ENCODE results near the gene RNF169.

RNF169 gene

GRCh38 chr11:74734559-74734925 is 14.1 kb upstream of the RNF169 start:
- DNase-seq, result no peak
- Histone ChIP-seq H3K36me3 (ENCODE audit: insufficient read depth, low read length) (no peaks in the 10 kb centered on the region), H3K27me3 (ENCODE audit: insufficient read depth, low read length, poor library complexity) (peaks cover 3% of the 10 kb centered on the region), H2AFZ (ENCODE audit: low read depth, low read length) (no peak overlapping the region), H3K27ac (ENCODE audit: low read length) (no peak overlapping the region), H4K20me1 (ENCODE audit: insufficient read depth, low read length) (no peaks in the 10 kb centered on the region), H3K79me2 (ENCODE audit: insufficient read depth, low read length) (no peaks in the 10 kb centered on the region), H3K4me1 (ENCODE audit: insufficient read depth, low read length) (no peaks in the 10 kb centered on the region), H3K9ac (ENCODE audit: low read depth, low read length) (no peak overlapping the region), H3K4me2 (ENCODE audit: insufficient read depth, low read length) (no peak overlapping the region), H3K4me3 (ENCODE audit: low read depth in 1 of 2, low read length in 2 of 2) (no peak overlapping the region), H3K9me3 (ENCODE audit: insufficient read depth, low read length, severe bottlenecking) (no peaks in the 10 kb centered on the region)
- TF ChIP-seq EZH2 (IDR thresholded peaks at IDR 0.05; ENCODE audit: borderline replicate concordance, low read depth, low read length, severe bottlenecking), result no peak
- no peak for TF ChIP-seq CTCF (IDR thresholded peaks at IDR 0.05; ENCODE audit: borderline replicate concordance, extremely low read depth, low read length, poor library complexity, severe bottlenecking)
- ATAC-seq (ENCODE audit: insufficient read depth, low read depth), result no peak

- H4K20me1 ChIP-seq (ENCODE audit: insufficient read depth, low read length), result no peaks in the 10 kb centered on the region
- TF ChIP-seq EZH2 (IDR thresholded peaks at IDR 0.05; ENCODE audit: borderline replicate concordance, low read depth, low read length, severe bottlenecking), result no peak
- TF ChIP-seq CTCF (IDR thresholded peaks at IDR 0.05; ENCODE audit: borderline replicate concordance, extremely low read depth, low read length, poor library complexity, severe bottlenecking), result no peak
- H3K4me1 ChIP-seq (ENCODE audit: insufficient read depth, low read length), result no peaks in the 10 kb centered on the region
- ATAC-seq (ENCODE audit: insufficient read depth, low read depth) (no peak), DNase-seq (no peak)
- no peaks in the 10 kb centered on the region for H3K36me3 ChIP-seq (ENCODE audit: insufficient read depth, low read length)
- no peak overlapping the region for H2AFZ ChIP-seq (ENCODE audit: low read depth, low read length)
- no peak overlapping the region for H3K27ac ChIP-seq (ENCODE audit: low read length)
- H3K9me3 ChIP-seq (ENCODE audit: insufficient read depth, low read length, severe bottlenecking), result no peaks in the 10 kb centered on the region
- no peak overlapping the region for H3K4me2 ChIP-seq (ENCODE audit: insufficient read depth, low read length)
- H3K4me3 ChIP-seq (ENCODE audit: low read depth in 1 of 2, low read length in 2 of 2), result no peak overlapping the region
- peaks cover 3% of the 10 kb centered on the region for H3K27me3 ChIP-seq (ENCODE audit: insufficient read depth, low read length, poor library complexity)
- no peak overlapping the region for H3K9ac ChIP-seq (ENCODE audit: low read depth, low read length)
- H3K79me2 ChIP-seq (ENCODE audit: insufficient read depth, low read length), result no peaks in the 10 kb centered on the region
These were observed 13.2 kb upstream of the RNF169 start for GRCh38 chr11:74735365-74735928.

GRCh38 chr11:74736031-74736430 is 12.6 kb upstream of the RNF169 start:
- Histone ChIP-seq H3K79me2 (ENCODE audit: insufficient read depth, low read length) (no peaks in the 10 kb centered on the region), H2AFZ (ENCODE audit: low read depth, low read length) (no peak overlapping the region), H3K4me3 (ENCODE audit: low read depth in 1 of 2, low read length in 2 of 2) (no peak overlapping the region), H4K20me1 (ENCODE audit: insufficient read depth, low read length) (no peaks in the 10 kb centered on the region), H3K27me3 (ENCODE audit: insufficient read depth, low read length, poor library complexity) (peaks cover 3% of the 10 kb centered on the region), H3K27ac (ENCODE audit: low read length) (no peak overlapping the region), H3K36me3 (ENCODE audit: insufficient read depth, low read length) (no peaks in the 10 kb centered on the region), H3K9ac (ENCODE audit: low read depth, low read length) (no peak overlapping the region), H3K9me3 (ENCODE audit: insufficient read depth, low read length, severe bottlenecking) (no peaks in the 10 kb centered on the region), H3K4me1 (ENCODE audit: insufficient read depth, low read length) (no peaks in the 10 kb centered on the region), H3K4me2 (ENCODE audit: insufficient read depth, low read length) (no peak overlapping the region)
- no peak for ATAC-seq (ENCODE audit: insufficient read depth, low read depth)
- TF ChIP-seq EZH2 (IDR thresholded peaks at IDR 0.05; ENCODE audit: borderline replicate concordance, low read depth, low read length, severe bottlenecking) (no peak), CTCF (IDR thresholded peaks at IDR 0.05; ENCODE audit: borderline replicate concordance, extremely low read depth, low read length, poor library complexity, severe bottlenecking) (no peak)
- DNase-seq, result no peak

All from DND-41 (cell line).